ENCODE data around the gene ZNF559.

The ZNF559 gene

GRCh38 chr19:9348671-9349070, 24.7 kb downstream of the ZNF559 start:
- Histone ChIP-seq H3K27ac (no peak overlapping the region), H3K4me3 (no peak overlapping the region)

DNA sequence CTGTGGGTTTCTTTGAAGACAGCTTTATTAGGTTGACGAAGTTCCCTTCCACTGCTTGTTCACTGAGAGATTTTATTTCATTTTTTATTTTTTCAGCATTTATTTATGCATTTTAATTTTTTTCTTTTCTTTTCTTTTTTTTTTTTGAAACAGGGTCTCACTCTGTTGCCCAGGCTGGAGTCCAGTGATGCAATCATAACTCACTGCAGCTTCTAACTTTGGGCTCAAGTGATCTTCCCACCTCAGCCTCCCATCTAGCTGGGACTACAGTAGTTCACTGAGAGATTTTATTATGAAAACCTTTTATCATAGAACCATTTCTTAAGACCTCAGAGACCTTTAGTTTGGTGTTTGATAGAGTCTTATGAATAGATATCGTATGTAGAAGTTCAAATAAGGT, 28.5 kb downstream of the ZNF559 start:
- Histone ChIP-seq H3K4me3 (no peak overlapping the region), H3K27ac (no peak overlapping the region)

- Histone ChIP-seq H3K27ac (no peak overlapping the region), H3K4me3 (no peak overlapping the region)
Observed at GRCh38 chr19:9353011-9353410, 29.0 kb downstream of the ZNF559 start.

DNA sequence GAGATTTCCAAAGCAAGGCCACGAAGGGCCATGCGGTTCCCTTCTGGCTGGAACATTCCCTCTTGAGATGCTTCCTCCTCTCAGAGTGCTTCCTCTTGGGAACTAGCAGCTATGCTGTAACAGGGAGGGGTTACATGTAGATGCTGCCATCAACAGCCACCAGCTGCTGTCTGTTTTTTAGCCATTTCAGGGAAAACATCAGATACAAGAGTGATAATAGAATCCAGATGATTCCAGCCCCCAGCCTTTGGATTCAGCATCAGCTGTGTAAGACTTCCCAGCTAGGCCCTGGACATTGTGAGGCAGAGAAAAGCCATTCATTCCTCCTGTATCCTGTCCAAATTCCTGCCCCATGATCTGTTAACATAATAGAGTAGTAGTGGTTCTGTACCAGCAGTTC, 30.7 kb downstream of the ZNF559 start:
- no peak overlapping the region for H3K4me3 ChIP-seq
- no peak overlapping the region for H3K27ac ChIP-seq

DNA sequence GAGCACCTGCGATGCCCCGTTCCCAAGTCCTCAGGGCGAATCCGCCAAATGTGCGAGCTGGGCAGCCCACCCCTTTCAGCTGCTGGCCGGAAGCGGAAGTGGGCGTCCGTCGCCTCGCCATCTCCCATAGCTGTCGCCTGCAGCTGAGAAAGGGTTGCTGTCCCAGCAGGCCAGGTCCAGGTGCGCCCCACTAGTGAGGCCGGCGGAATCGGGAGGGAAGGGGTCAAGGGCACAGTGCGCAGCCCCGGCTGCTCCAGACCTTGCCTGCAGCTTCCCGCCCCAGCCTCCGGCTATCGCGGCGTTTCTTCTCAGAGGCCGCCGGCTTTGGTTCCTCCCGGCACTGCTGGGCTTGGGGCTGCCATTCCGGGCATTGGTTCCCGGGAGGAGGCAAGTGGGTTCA, 38.9 kb downstream of the ZNF559 start, which contains the start of gene ZNF177:
ZNF177 (plus strand) TSS at position 109 of the 400 bp plus-strand sequence. CDS start 15,299 bp downstream, outside the sequence.
- no peak within 1 kb of the TSS for H3K27ac ChIP-seq
- H3K4me3 ChIP-seq = no peak within 1 kb of the TSS

DNA sequence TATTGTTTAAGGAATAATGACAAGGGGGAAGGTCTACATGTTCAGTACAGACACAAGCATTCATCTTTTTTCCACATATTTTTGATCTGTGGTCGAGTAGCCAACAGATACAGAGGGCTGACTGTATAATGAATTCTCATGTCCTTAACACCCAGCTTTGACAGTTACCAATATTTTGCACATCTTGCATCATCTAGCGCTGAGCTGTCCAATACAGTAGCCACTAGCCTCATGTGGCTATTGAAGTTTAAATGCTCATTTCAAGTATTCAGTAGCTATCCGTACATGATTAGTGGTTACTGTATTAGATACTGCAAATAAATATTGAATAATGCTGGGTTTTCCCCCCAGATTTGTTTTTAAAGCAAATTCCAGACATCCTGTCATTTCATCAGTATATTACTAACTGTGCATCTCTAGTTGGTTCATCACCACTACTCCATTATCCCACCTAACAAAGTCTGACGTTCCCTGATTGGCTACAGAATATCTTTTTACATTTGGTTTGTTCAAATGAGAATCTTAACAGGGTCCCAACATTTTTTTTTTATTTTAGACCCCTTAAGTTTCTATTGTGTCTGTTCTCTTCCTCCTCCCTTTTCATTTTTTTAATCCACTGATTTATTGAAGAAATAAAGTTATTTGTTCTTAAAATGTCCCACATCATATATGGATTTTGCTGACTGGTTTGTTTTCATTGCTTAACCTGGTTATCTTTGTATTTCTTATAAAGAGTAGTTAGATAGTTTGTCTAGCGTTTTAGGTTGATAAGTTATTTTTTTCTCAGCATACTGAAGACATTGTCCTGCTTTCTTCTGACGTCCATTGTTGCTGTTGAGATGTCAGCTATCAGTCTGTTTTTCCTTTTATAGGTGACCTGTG, 47.0 kb downstream of the ZNF559 start:
- H3K27ac ChIP-seq = no peak overlapping the region
- H3K4me3 ChIP-seq = no peak overlapping the region

GRCh38 chr19:9381361-9381785, 57.4 kb downstream of the ZNF559 start:
- Histone ChIP-seq H3K27ac (no peak overlapping the region), H3K4me3 (no peak overlapping the region)

Data from skin epidermis (tissue), 12 donors.